Mucosa of descending colon (tissue), 3 donors: Measurements from ENCODE around the gene SCCPDH. TPM values are rescaled to one million over a fixed set of nuclear protein-coding genes. Genes with fewer than 3 reads are reported as not detected.

Experiments
- ATAC-seq: fragments of 200-7000 bp; cut with Tn5 transposase; one replicate; pipeline ENCODE4 v1.9.1; 2020; ENCODE audit warnings: mild to moderate bottlenecking, moderate library complexity
- DNase-seq, 3 donors: peaks; one replicate each; pipeline ENCODE4 v3.0.0-alpha.2; 2020
- H3K36me3 ChIP-seq: fragments of 200-600 bp; one replicate; pipeline ENCODE4 v1.8.0; 2021; ENCODE audit warnings: low read depth, mild to moderate bottlenecking
- H3K4me1 ChIP-seq: fragments of 200-600 bp; one replicate; pipeline ENCODE4 v1.8.0; 2021; ENCODE audit warnings: low read depth, mild to moderate bottlenecking
- H3K4me3 ChIP-seq: fragments of 200-600 bp; one replicate; pipeline ENCODE4 v1.8.0; 2021; ENCODE audit warnings: mild to moderate bottlenecking
- H3K9me3 ChIP-seq: fragments of 200-600 bp; one replicate; pipeline ENCODE4 v1.8.0; 2021; ENCODE audit warnings: mild to moderate bottlenecking
- CTCF ChIP-seq: fragments of 200-600 bp; IDR thresholded peaks from one replicate; pipeline ENCODE4 v1.8.0; 2022; ENCODE audit warnings: antibody characterized with exemption, mild to moderate bottlenecking
- intact Hi-C, 2 donors: fragments of 100-400 bp; cut with DNase I in 1 of 2; cut with micrococcal nuclease in 1 of 2; formaldehyde crosslinking; loops; one replicate each; pipeline versions ENCODE4 v1.11.0 to v1.11.1; 2022; cut with DNase I, micrococcal nuclease
- total RNA-seq, 3 donors: library from RNA; stranded (reverse); fragmentation: NEBNext Ultra II Directional in 2 of 3; extraction: Animal tissue kit (Norgen Biotek cat#: 25700) in 2 of 3; gene quantifications; one replicate each; pipeline versions ENCODE4 v1.2.1 to v1.2.4, GENCODE V29; 2021 to 2023
- donor health status: DM: no; HTN: no; CAD: no; lungs with moderate emphysema.
- donor health status: DM: no; HTN: no; CAD: no.
- donor health status: DM: no; HTN: yes; CAD: no.

Gene SCCPDH
- total RNA-seq, 3 donors from 2014 or later = 15.5 to 31.5 (median 27.5) TPM

- Histone ChIP-seq H3K9me3 (no peaks in the 10 kb centered on the region), H3K4me3 (no peak overlapping the region), H3K4me1 (no peaks in the 10 kb centered on the region), H3K36me3 (no peaks in the 10 kb centered on the region)
- intact Hi-C loops = no loop called here
- no peak for DNase-seq
- ATAC-seq = no peak
- TF ChIP-seq CTCF = no peak
These were observed 54.5 kb downstream of the SCCPDH start for GRCh38 chr1:246778663-246779062.

GRCh38 chr1:246779561-246780175 is 55.5 kb downstream of the SCCPDH start:
- Histone ChIP-seq H3K36me3 (no peaks in the 10 kb centered on the region), H3K4me3 (no peak overlapping the region), H3K9me3 (no peaks in the 10 kb centered on the region), H3K4me1 (no peaks in the 10 kb centered on the region)
- intact Hi-C loops = no loop called here
- ATAC-seq = no peak
- TF ChIP-seq CTCF = no peak
- no peak for DNase-seq

- intact Hi-C loops = no loop called here
- Histone ChIP-seq H3K9me3 (no peaks in the 10 kb centered on the region), H3K4me1 (no peaks in the 10 kb centered on the region), H3K4me3 (no peak overlapping the region), H3K36me3 (no peaks in the 10 kb centered on the region)
- no peak for TF ChIP-seq CTCF
- ATAC-seq (no peak), DNase-seq (no peak)
These were observed 56.1 kb downstream of the SCCPDH start for GRCh38 chr1:246780264-246780663.

- H3K9me3 ChIP-seq = no peaks in the 10 kb centered on the region
- no peak for ATAC-seq
- H3K4me1 ChIP-seq = no peaks in the 10 kb centered on the region
- no peak overlapping the region for H3K4me3 ChIP-seq
- DNase-seq = no peak
- intact Hi-C loops = no loop called here
- no peak for TF ChIP-seq CTCF
- H3K36me3 ChIP-seq = no peaks in the 10 kb centered on the region
These were observed 57.0 kb downstream of the SCCPDH start for GRCh38 chr1:246781212-246781611.

- H3K9me3 ChIP-seq = no peaks in the 10 kb centered on the region
- ATAC-seq (no peak), DNase-seq (no peak)
- intact Hi-C loops = no loop called here
- no peak overlapping the region for H3K4me3 ChIP-seq
- H3K36me3 ChIP-seq = no peaks in the 10 kb centered on the region
- TF ChIP-seq CTCF = no peak
- H3K4me1 ChIP-seq = no peaks in the 10 kb centered on the region
These were observed 58.1 kb downstream of the SCCPDH start for GRCh38 chr1:246782120-246782900.
